ENCODE results near the gene CSNK1A1. TPM values are rescaled to one million over a fixed set of nuclear protein-coding genes. Genes with fewer than 3 reads are reported as not detected.
"Not testable (repeated sequence)": the region's sequence is repeated elsewhere in the genome, so short reads cannot be mapped to it uniquely, and the experiment has no call there.

CSNK1A1 gene
- total RNA-seq: 520 TPM

- peak; percentile 94 for DNase-seq
These were observed at the start of gene CSNK1A1 for GRCh38 chr5:149551227-149552037. CSNK1A1 (minus strand) TSS chr5:149551439; CDS start chr5:149550964, 475 bp downstream.

GRCh38 chr5:149600932-149601331 lies 49.7 kb upstream of the CSNK1A1 start:
- no peak for DNase-seq

- DNase-seq: no peak
These were observed 48.1 kb upstream of the CSNK1A1 start for GRCh38 chr5:149599375-149599774.

GRCh38 chr5:149598966-149599365 lies 47.7 kb upstream of the CSNK1A1 start:
- DNase-seq: no peak

DNA sequence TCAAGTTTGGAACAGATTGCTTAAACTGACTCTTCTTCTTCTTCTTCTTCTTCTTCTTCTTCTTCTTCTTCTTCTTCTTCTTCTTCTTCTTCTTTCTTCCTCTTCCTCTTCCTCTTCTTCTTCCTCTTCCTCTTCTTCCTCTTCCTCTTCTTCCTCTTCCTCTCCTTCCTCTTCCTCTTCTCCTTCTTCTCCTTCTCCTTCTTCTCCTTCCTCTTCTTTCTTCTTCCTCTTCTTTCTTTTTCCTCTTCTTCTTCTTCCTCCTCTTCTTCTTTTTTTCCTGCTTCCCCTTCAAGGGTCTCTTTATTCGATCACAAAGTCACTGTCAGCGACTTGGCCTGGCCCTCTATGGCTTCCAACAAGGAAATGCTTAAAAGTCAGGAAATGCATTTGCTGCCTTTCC lies 47.0 kb upstream of the CSNK1A1 start:
- not testable (repeated sequence) for DNase-seq

- no peak for DNase-seq
These were observed 46.4 kb upstream of the CSNK1A1 start for GRCh38 chr5:149597618-149598017.

GRCh38 chr5:149596712-149597111 lies 45.5 kb upstream of the CSNK1A1 start:
- no peak for DNase-seq

- not testable (repeated sequence) for DNase-seq
These were observed 43.9 kb upstream of the CSNK1A1 start for GRCh38 chr5:149595105-149595504.

- no peak for DNase-seq
These were observed 43.1 kb upstream of the CSNK1A1 start for GRCh38 chr5:149594206-149594895.

DNA sequence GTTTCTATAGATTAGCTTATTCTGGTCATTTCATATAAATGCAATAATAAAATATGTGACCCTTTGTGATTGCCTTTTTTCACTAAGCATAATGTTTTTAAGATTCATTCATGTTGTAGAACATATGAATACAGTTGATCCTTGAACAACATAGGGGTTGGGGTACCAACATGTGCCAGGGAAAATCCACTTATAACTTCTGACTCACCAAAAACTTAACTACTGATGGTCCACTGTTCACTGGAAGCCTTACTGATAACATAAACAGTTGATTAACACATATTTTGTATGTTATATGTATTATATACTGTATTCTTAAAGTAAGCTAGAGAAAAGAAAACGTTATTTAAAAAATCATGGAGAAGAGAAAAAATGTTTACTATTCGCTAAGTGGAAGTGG lies 42.1 kb upstream of the CSNK1A1 start:
- DNase-seq: no peak

GRCh38 chr5:149588936-149589335 lies 37.7 kb upstream of the CSNK1A1 start:
- no peak for DNase-seq

DNA sequence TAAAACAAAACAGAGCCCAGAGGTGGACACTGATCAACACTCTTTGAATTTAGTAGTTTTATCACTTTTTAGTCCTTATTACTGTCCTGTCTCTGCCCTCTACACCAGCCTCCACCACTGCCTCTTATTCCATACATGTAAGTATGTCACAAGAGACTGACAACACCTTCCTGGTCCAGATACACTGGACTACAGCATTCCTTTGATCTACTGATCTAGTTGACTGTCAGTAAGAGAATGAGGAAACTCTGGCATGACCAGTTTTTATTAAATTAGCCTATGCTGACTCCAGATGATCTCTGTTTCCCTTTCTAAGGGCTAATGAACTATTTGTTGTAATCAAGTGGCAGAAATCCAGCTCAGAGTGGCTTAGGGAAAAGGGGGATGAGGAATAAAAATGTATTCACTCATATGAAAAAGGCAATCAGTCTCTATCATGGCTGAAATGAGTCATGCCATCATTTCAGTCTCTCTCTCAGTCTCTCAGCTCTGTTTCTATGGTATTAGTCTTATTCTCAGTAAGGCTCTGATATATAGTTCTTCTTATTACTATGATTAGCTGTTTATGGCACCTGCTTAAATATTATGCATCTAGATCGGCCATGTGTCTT lies 35.6 kb upstream of the CSNK1A1 start:
- DNase-seq: no peak

DNA sequence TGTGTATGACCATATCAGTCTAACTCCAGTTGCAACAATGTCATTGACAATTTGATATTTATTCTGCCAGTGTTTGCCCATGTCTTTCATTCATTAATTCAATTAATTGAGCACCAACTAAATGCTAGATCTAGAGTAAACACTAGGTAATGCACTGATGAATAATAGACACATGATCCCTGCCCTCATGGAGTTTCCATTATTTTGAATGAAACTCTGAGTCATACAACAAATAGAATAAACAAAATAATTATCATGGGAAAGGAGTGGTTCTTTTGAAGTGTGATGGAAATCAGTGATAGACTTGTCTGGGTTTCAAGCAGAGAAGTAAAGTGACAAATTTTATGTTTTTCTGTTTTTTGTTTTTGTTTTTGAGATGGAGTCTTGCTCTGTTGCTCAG lies 34.7 kb upstream of the CSNK1A1 start:
- DNase-seq: no peak

- DNase-seq: no peak
These were observed 32.9 kb upstream of the CSNK1A1 start for GRCh38 chr5:149584121-149584520.

DNA sequence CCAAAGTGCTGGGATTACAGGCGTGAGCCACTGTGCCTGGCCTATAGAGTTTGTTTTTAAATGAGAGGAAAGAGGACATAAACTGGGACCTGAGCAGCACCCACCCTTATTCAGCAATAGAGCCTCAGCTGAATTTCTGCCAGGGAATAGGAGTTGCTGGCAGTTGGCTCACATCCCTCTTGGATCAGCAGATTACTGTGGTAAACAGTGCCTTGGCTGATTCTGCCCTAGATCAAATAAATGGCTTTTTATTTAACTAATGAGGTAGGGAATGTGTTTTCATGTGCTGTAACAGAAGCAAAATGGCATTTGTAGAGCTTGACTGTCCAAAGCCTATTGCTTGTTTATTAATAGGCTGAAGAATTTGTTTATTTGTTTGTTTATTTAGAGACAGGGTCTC lies 32.2 kb upstream of the CSNK1A1 start:
- peak; percentile 32 for DNase-seq

- peak; percentile 18 for DNase-seq
These were observed 30.9 kb upstream of the CSNK1A1 start for GRCh38 chr5:149581931-149582768.

DNA sequence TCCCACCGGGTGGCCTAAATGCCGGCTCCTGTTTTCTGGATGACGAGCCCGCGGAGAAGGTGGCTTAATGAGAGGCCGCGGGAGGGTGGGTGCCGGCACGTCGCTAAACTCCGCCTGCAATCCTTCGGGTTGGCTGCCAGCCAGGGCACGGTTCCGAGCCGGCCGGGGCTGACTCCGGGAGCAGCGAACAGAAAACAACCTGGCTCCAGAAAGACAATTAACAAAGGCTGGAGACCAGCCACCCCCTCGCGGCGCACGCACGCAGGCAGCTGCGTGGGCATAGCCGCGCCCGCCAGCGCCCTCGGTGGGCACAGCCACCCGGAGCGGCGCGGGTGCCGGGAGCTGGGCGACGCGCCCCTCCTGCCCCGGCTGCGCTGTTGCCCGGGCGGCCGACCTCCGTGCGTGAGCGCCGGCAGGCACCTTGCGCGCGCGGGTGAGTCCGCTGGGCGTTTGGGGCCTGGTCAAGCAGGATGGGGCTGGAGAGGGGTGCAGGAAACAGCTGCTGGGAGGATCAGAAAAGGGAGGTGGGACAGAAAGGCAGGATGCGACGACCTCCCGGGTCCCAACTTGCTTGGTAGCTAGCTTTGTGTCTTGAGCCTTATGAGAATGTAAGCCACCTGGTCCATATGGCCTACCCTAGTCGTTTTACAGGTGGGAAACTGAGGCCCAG lies 30.1 kb upstream of the CSNK1A1 start, which contains the start of gene ARHGEF37:
TSS of gene ARHGEF37 (plus strand) at position 307 of the 670 bp plus-strand sequence. CDS start 16,272 bp downstream, outside the sequence.
- DNase-seq: peak; percentile 75

- DNase-seq: no peak
These were observed 29.6 kb upstream of the CSNK1A1 start for GRCh38 chr5:149580808-149581191.

DNA sequence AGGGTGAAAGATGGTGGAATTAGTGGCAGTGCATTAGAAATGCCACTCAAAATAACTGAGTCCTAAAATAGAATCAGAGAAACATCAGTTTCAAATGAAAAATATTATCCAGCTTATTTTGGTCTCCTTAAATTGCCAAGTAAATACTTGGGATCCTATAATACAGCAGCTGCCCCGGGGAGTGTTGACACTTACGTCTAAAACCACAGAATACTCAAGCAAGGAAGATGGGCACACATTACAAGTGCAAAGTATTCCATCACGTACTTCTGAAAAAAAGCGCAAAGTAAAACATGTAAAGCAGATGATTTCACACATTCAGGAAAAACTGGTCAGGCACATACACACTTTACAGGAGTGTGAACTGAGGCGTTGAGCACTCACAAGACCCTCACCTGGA lies 27.7 kb upstream of the CSNK1A1 start:
- DNase-seq: no peak

GRCh38 chr5:149576021-149576420 lies 24.8 kb upstream of the CSNK1A1 start:
- DNase-seq: no peak

- no peak for DNase-seq
These were observed 23.9 kb upstream of the CSNK1A1 start for GRCh38 chr5:149575131-149575530.

Measured in occipital lobe (tissue), 2 donors.